GM18867 (cell line): ENCODE results near the gene ADIPOR2.
"Not testable (repeated sequence)": the region's sequence is repeated elsewhere in the genome, so short reads cannot be mapped to it uniquely, and the experiment has no call there.

Experiments
- ATAC-seq: cut with Tn5 transposase; IDR thresholded peaks from one replicate; pipeline ENCODE4 v1.9.1; 2021; ENCODE audit warnings: mild to moderate bottlenecking, moderate library complexity; ENCODE audit not compliant: unreplicated experiment

ADIPOR2 gene

DNA sequence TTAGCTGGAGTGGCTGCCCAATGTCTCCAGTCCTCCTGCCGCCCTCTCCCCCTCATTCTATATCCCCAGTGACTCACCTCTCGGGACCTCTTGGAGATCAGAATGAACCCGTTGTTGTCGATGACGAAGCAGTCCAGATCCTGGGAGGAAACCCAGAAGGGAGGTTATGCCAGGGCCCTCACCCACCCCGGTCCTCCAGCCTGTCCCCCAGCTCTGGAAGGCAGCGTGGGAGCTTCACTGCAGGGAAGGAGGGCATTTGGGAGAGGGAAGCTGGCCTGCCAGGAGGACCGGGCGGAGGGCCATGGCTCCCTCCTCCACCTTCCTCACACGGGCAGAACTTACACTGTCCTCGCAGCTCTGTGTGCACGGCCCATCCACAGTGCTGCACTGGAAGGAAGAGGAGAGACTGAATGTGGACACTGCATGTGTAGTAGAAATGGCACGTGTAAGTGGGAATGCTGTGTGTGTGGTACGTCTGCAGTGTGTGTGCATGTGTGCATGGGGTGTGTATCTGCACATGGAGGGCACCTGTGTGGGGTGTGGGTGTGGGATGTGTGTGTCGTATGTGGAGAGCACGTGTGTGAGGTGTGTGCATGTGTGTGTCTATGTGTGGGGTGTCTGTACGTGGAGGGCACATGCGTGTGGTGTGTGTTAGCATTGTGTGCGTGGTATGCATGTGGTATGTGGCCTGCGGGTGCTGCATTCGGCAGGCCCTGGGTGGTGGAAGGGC lies 119.5 kb downstream of the ADIPOR2 start:
- ATAC-seq: no peak

DNA sequence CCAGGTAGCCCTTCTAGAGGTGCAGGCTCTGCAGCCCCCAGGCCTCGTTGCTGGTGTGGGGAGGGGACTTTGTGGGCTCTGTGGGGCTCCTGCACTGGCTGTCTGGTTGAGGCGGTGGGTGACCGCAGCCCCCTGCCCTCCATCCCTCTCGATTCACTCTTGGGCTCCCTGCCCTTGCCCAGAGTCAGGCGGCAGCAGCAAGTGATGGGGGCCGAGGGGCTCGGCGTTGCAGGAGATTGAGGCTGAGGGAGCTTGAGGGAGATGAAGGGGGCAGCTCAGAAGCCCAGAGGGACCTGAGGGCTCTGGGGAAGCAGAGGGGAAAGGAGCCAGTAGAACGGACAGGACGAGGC lies 120.0 kb downstream of the ADIPOR2 start:
- ATAC-seq: no peak

DNA sequence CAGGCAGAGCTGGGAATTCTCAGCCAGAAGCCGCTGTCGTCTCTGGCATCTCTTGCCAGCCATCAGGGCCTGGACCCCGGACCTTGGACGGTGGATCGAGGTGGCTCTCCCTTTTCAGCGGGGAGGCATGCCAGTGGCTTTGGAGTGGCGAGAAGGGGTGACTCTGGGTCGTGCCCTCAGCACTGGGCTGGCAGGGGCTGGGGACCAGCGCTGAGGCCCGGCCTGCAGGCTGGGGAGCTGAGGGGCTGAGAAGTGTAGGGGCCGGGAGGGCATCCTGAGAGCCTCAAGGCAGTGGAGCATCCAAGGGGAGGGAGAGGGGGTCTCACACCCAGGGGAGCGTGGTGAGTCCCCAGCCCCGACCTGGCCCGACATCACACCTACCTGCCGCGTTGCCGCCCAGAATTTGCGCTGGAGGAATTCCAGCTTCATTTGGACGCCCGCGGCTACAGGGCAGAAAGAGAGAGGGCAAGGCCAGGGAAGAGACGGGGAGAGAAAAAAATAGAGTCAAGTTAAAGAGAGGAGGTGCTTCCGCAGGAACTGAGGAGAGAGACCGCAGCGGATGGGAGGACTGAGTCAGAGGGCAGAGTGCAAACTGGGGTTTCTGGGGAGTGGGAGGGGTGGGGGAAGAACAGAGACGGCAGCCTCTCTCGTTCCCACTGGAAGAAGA lies 120.5 kb downstream of the ADIPOR2 start:
- no peak for ATAC-seq

DNA sequence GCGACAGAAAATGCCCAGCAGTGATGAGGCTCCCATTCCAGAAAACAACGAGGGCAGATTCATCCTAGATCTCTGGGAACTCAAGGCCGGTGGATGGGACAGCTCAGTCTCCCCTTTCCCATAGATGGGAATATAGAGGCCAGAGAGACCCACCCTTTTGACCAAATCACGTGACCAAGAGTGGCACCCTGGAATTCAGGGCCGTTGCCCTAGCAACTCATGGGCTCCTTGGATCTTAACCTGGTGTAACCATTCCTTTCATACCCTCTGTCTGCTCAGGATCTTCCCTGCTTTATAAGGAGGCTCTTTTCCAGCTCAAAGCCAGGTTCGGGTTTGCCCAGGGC lies 121.0 kb downstream of the ADIPOR2 start:
- no peak for ATAC-seq

DNA sequence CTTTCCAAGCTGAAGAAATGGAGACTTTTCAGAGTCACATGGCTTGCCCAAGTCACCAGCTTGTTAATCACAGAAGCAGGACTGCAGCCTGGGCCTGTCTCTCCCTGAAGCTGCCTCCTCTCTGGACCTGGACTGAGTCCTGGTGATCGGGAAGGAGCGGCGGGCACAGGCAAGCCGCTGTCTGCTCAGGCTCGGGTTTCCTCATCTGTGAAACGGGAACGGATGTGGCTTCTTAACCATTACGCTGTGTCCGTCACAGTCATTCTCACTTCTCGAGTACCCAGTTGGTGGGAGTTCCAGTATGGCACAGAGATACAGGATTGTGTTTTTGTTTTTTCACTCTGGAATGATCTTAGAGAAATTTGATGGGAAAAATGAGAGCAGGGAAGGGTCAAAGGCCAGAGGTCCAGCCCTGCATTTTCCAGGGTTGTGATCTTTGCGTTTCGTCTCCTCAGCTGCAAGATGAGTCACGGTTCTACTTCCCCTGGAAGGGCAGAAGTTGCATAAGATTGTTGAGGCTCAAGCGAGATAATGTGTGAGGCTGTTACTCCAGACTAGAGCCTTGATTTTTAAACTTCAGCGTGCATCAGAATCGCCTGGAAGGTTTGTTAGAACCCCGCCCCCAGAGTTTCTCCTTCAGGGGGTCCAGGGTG lies 121.9 kb downstream of the ADIPOR2 start:
- peak; percentile 84 for ATAC-seq

GRCh38 chr12:1814266-1814665 lies 123.4 kb downstream of the ADIPOR2 start:
- ATAC-seq: no peak

DNA sequence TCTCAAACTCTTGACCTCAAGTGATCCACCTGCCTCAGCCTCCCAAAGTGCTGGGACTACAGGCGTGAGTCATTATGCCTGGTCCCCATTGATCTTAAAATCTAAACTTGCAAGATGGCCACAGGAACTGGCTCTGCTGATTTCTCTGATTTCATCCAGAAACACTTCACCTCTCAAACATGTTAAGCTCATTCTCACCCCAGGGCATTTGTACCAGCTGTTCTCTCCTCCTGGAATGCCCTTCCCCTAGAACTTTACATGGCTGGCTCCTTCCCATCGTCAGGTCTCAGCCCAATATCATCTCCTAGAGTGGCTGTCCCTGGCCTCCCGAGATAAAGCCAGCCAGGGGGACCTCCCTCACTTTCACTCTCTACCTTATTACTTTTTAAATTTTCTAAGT lies 124.2 kb downstream of the ADIPOR2 start:
- ATAC-seq: no peak

DNA sequence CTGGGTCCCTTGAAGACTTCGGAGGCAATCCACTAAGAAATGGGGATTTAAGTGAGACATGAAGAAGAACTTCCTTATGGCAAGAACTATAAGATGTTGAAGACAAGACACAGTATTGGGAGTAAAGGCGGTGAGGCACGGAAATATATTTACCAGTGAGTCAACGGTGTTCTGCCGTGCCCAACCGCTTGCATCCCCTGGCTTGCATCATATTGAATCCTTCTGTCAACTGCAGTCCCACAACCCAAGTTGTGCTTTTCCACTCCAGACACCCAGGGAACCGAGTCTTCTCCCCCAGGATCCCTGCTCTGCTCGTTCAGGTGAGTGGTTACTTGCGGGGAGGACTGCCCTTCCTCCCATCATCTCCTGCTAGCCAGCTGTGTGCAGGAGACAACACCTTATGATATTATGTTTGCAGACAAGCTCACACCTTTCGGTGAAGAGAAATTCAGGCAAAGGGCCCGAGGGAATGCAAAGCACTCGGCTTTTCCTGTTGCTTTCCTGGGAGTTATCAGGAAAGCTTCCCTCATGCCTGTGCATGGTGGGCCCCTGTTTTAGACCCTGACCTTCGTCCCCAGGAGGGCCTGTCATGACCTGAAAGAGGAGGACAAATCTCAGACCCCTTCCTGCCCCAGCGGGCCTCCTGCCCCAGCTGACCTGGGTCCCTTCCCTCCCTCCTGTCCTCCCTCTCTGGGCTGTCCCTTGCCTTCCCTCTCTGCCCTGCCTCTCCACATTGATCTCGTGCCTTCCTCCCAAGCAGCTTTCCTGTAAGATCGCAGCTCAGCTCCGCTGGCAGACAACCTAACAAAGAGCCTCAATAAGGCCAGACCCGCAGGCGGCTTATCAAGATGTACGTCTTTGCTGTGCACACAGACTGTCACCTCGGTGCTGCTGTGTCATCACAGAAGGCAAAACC lies 125.2 kb downstream of the ADIPOR2 start:
- no peak for ATAC-seq

DNA sequence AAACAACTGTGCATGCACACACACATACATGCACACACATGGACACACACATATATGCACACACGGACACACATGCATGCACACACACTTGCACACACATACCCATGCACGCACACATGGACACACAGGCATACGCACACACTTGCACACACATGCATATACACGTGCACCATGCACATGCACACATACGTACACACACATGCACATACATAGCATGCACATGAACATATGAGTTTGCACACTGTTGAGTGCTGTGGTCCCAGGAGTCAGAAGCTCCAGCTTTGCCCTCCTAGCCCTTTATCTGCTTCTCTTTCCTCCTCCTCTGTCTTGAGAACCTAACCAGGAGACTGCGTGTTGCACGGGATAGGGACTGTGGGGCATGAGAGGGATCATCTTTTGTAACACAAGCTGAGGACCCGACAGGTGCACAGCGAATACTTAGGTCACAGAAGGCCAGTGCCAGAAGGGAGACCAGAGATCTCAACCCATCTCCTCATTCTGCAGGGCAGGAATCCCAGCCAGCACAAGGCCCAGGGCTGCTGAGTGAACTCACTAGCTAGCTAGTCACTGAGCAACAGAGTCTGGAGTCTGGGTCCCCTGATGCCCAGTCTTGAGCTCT lies 126.0 kb downstream of the ADIPOR2 start:
- no peak for ATAC-seq

DNA sequence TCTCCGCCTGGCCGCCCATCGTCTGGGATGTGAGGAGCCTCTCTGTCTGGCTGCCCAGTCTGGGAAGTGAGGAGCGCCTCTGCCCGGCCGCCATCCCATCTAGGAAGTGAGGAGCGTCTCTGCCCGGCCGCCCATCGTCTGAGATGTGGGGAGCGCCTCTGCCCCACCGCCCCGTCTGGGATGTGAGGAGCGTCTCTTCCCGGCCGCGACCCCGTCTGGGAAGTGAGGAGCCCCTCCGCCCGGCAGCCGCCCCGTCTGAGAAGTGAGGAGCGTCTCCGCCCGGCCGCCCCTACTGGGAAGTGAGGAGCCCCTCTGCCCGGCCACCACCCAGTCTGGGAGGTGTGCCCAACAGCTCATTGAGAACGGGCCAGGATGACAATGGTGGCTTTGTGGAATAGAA lies 127.1 kb downstream of the ADIPOR2 start:
- ATAC-seq: not testable (repeated sequence)

GRCh38 chr12:1819050-1819449 lies 128.2 kb downstream of the ADIPOR2 start:
- no peak for ATAC-seq

DNA sequence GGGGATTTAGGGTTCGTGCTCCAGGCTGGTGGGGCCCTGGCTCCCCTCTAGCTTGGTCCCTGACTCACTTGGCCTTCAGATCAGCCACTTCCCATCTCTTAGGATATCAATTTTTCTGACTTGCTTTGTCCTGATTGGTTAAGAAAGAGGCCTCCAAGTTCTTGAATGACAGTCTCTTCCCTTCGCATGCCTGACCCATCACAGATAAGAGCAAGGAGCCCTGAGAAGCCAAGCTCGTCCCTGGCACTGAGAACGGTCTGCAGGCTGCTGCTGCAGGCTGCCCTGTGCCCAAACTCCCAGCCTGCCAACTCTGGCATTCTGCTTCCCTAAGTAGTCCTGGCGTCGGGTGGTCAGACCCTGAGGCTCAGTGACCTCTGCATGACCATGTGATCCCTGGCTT lies 128.7 kb downstream of the ADIPOR2 start:
- ATAC-seq: no peak

- ATAC-seq: no peak
Observed at GRCh38 chr12:1820191-1820895, 129.5 kb downstream of the ADIPOR2 start, which contains the start of gene LRTM2. LRTM2 (plus strand) TSS chr12:1820565; CDS start chr12:1828149, 7,584 bp downstream.

- ATAC-seq: no peak
Observed at GRCh38 chr12:1820896-1821291, 130.0 kb downstream of the ADIPOR2 start.

DNA sequence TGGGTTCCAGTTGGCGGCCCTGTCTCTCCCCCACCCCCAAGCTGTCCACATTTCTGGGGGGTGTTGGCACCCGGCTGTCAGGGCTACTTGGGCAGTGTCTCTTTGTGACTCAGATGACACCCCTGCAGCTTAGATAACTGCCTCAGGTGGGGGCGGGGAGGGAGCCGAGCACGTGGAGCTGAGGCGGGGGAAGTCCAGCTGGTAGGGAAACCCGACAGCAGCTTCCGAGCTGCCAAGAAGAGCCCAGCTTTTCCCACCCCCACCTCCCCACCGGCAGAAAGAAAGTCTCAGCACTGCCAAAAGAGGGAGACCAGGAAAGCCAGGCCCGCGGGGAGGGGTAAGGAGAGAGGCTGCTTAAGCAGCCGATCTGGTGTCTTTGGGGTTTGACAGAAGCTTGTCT lies 130.9 kb downstream of the ADIPOR2 start:
- no peak for ATAC-seq

GRCh38 chr12:1822699-1823098 lies 131.8 kb downstream of the ADIPOR2 start:
- no peak for ATAC-seq

- ATAC-seq: no peak
Observed at GRCh38 chr12:1823237-1823636, 132.4 kb downstream of the ADIPOR2 start.

GRCh38 chr12:1825382-1826102 lies 134.7 kb downstream of the ADIPOR2 start:
- no peak for ATAC-seq

- no peak for ATAC-seq
Observed at GRCh38 chr12:1826401-1826800, 135.5 kb downstream of the ADIPOR2 start.
